OCI-LY1 (cell line): ENCODE results near the gene PIP4K2A.
"Not testable (repeated sequence)": the region's sequence is repeated elsewhere in the genome, so short reads cannot be mapped to it uniquely, and the experiment has no call there.

Experiments used
- H2AFZ ChIP-seq: fragments of 200-600 bp; sonication (generic), shearing (Covaris generic); 2 replicates; pipeline ENCODE4 v1.6.0; 2014; ENCODE audit warnings: antibody characterized with exemption, mild to moderate bottlenecking, low read length
- H3F3A ChIP-seq: fragments of 200-600 bp; sonication (generic), shearing (Covaris generic); 2 replicates; pipeline ENCODE4 v1.6.0; 2014; ENCODE audit warnings: mild to moderate bottlenecking, antibody characterized with exemption, low read length, moderate library complexity; ENCODE audit not compliant: insufficient read depth
- H3K27ac ChIP-seq: fragments of 200-600 bp; sonication (generic); 2 replicates; pipeline ENCODE4 v1.5.1; 2014; ENCODE audit warnings: low read length, mixed run types, mild to moderate bottlenecking, low read depth; ENCODE audit not compliant: poor library complexity, severe bottlenecking
- H3K27me3 ChIP-seq: fragments of 200-600 bp; sonication (generic); 2 replicates; pipeline ENCODE4 v1.6.0; 2014; ENCODE audit warnings: antibody characterized with exemption, mild to moderate bottlenecking, low read length, moderate library complexity; ENCODE audit not compliant: insufficient read depth
- H3K36me3 ChIP-seq: fragments of 200-600 bp; sonication (generic); 2 replicates; pipeline ENCODE4 v1.6.1; 2014; ENCODE audit warnings: mild to moderate bottlenecking, antibody characterized with exemption, low read length, moderate library complexity, mixed read lengths; ENCODE audit not compliant: insufficient read depth
- H3K4me1 ChIP-seq: fragments of 200-600 bp; sonication (generic); 2 replicates; pipeline ENCODE4 v1.5.1; 2014; ENCODE audit warnings: mild to moderate bottlenecking, low read length, moderate library complexity; ENCODE audit not compliant: insufficient read depth, severe bottlenecking
- H3K4me2 ChIP-seq: fragments of 200-600 bp; sonication (generic), shearing (Covaris generic); 2 replicates; pipeline ENCODE4 v1.6.1; 2014; ENCODE audit warnings: low read length
- H3K4me3 ChIP-seq: fragments of 200-600 bp; sonication (generic); 2 replicates; pipeline ENCODE4 v1.5.1; 2014; ENCODE audit warnings: low read length, low read depth, mild to moderate bottlenecking, mixed read lengths; ENCODE audit not compliant: poor library complexity, severe bottlenecking
- H3K79me2 ChIP-seq: fragments of 200-600 bp; shearing (Covaris generic); 2 replicates; pipeline ENCODE4 v1.6.1; 2016; ENCODE audit warnings: mixed run types, low read length, mixed read lengths; ENCODE audit not compliant: insufficient read depth
- H3K9ac ChIP-seq: fragments of 200-600 bp; sonication (generic), shearing (Covaris generic); 2 replicates; pipeline ENCODE4 v1.6.1; 2014; ENCODE audit warnings: mild to moderate bottlenecking, low read length, mixed read lengths
- H3K9me2 ChIP-seq: fragments of 200-600 bp; sonication (generic), shearing (Covaris generic); 2 replicates; pipeline ENCODE4 v1.6.1; 2014; ENCODE audit warnings: low read depth, mild to moderate bottlenecking, low read length, mixed read lengths
- H3K9me3 ChIP-seq: fragments of 200-600 bp; shearing (Covaris generic); 2 replicates; pipeline ENCODE4 v1.6.1; 2014; ENCODE audit warnings: low read length, mixed read lengths
- H4K20me1 ChIP-seq: fragments of 200-600 bp; sonication (generic), shearing (Covaris generic); 2 replicates; pipeline ENCODE4 v1.6.0; 2016; ENCODE audit warnings: mild to moderate bottlenecking, low read length; ENCODE audit not compliant: insufficient read depth
- CTCF ChIP-seq: fragments of 200-600 bp; sonication (generic), shearing (Covaris generic); IDR thresholded peaks from 2 replicates; pipeline ENCODE4 v1.5.1; 2017; ENCODE audit warnings: mild to moderate bottlenecking, antibody characterized with exemption, low read length, moderate library complexity, mixed read lengths
- EZH2 ChIP-seq: fragments of 200-600 bp; sonication (generic), shearing (Covaris generic); IDR thresholded peaks from 2 replicates; pipeline ENCODE4 v1.8.0; 2017; ENCODE audit warnings: borderline replicate concordance, mixed run types, mild to moderate bottlenecking, antibody characterized with exemption, low read length, moderate library complexity, mixed read lengths

Gene PIP4K2A

GRCh38 chr10:22501863-22502262, 212.5 kb downstream of the PIP4K2A start:
- no peak overlapping the region for H3K9ac ChIP-seq
- H2AFZ ChIP-seq: no peak overlapping the region
- H3K27me3 ChIP-seq: no peaks in the 10 kb centered on the region
- H3K9me3 ChIP-seq: no peaks in the 10 kb centered on the region
- no peaks in the 10 kb centered on the region for H3F3A ChIP-seq
- H3K4me2 ChIP-seq: no peak overlapping the region
- no peaks in the 10 kb centered on the region for H4K20me1 ChIP-seq
- H3K79me2 ChIP-seq: no peaks in the 10 kb centered on the region
- TF ChIP-seq EZH2 (no peak), CTCF (no peak)
- H3K4me3 ChIP-seq: no peak overlapping the region
- H3K9me2 ChIP-seq: no peaks in the 10 kb centered on the region
- H3K36me3 ChIP-seq: no peaks in the 10 kb centered on the region
- no peaks in the 10 kb centered on the region for H3K4me1 ChIP-seq
- H3K27ac ChIP-seq: no peak overlapping the region

- Histone ChIP-seq H4K20me1 (no peaks in the 10 kb centered on the region), H3K4me3 (no peak overlapping the region), H2AFZ (no peak overlapping the region), H3K27ac (no peak overlapping the region), H3K9me2 (no peaks in the 10 kb centered on the region), H3K27me3 (no peaks in the 10 kb centered on the region), H3K9ac (no peak overlapping the region), H3K4me2 (no peak overlapping the region), H3K79me2 (no peaks in the 10 kb centered on the region), H3K36me3 (no peaks in the 10 kb centered on the region), H3F3A (no peaks in the 10 kb centered on the region), H3K9me3 (no peaks in the 10 kb centered on the region), H3K4me1 (no peaks in the 10 kb centered on the region)
- TF ChIP-seq EZH2 (no peak), CTCF (no peak)
These were observed 213.0 kb downstream of the PIP4K2A start for GRCh38 chr10:22501413-22501812.

- H3K9me3 ChIP-seq: no peaks in the 10 kb centered on the region
- no peak overlapping the region for H3K27ac ChIP-seq
- H3K79me2 ChIP-seq: no peaks in the 10 kb centered on the region
- no peak overlapping the region for H2AFZ ChIP-seq
- no peak overlapping the region for H3K4me3 ChIP-seq
- no peak overlapping the region for H3K9ac ChIP-seq
- no peaks in the 10 kb centered on the region for H3K27me3 ChIP-seq
- no peaks in the 10 kb centered on the region for H4K20me1 ChIP-seq
- no peak overlapping the region for H3K4me2 ChIP-seq
- no peaks in the 10 kb centered on the region for H3F3A ChIP-seq
- no peaks in the 10 kb centered on the region for H3K4me1 ChIP-seq
- no peak for TF ChIP-seq CTCF
- no peaks in the 10 kb centered on the region for H3K9me2 ChIP-seq
- no peaks in the 10 kb centered on the region for H3K36me3 ChIP-seq
These were observed 213.6 kb downstream of the PIP4K2A start for GRCh38 chr10:22500656-22501340.

- H3K27ac ChIP-seq, H2AFZ ChIP-seq, H3K4me1 ChIP-seq, H3K9ac ChIP-seq, H4K20me1 ChIP-seq, H3K9me3 ChIP-seq, H3K27me3 ChIP-seq, H3F3A ChIP-seq, H3K4me2 ChIP-seq, H3K79me2 ChIP-seq, H3K4me3 ChIP-seq, H3K36me3 ChIP-seq, H3K9me2 ChIP-seq: not testable (repeated sequence)
These were observed 214.4 kb downstream of the PIP4K2A start for GRCh38 chr10:22499973-22500372.
